Loucy (cell line): ENCODE results near the gene ZNF79.

Source experiments
- H2AFZ ChIP-seq: fragments of 200-600 bp; sonication (generic); 2 replicates; pipeline ENCODE4 v1.6.0; 2016; ENCODE audit warnings: antibody characterized with exemption, mild to moderate bottlenecking, low read length, moderate library complexity
- H3F3A ChIP-seq: fragments of 200-600 bp; 2 replicates; pipeline ENCODE4 v1.6.0; 2016; ENCODE audit warnings: antibody characterized with exemption, low read depth, mild to moderate bottlenecking
- H3K27me3 ChIP-seq: fragments of 200-600 bp; sonication (generic); 2 replicates; pipeline ENCODE4 v1.6.1; 2014; ENCODE audit warnings: low read length, mild to moderate bottlenecking; ENCODE audit not compliant: insufficient read depth, poor library complexity, severe bottlenecking
- H3K36me3 ChIP-seq: fragments of 200-600 bp; sonication (generic); 2 replicates; pipeline ENCODE4 v1.6.1; 2016; ENCODE audit warnings: low read length; ENCODE audit not compliant: insufficient read depth
- H3K4me1 ChIP-seq: fragments of 200-600 bp; sonication (generic); 2 replicates; pipeline ENCODE4 v1.5.1; 2014; ENCODE audit warnings: low read length, mild to moderate bottlenecking; ENCODE audit not compliant: insufficient read depth, poor library complexity, severe bottlenecking
- H3K4me2 ChIP-seq: fragments of 200-600 bp; sonication (generic); 2 replicates; pipeline ENCODE4 v1.6.0; 2014; ENCODE audit warnings: antibody characterized with exemption, low read length, low read depth, mild to moderate bottlenecking; ENCODE audit not compliant: poor library complexity, severe bottlenecking
- H3K4me3 ChIP-seq: fragments of 200-600 bp; sonication (generic); 2 replicates; pipeline ENCODE4 v1.5.1; 2014; ENCODE audit warnings: low read length, mild to moderate bottlenecking, mixed read lengths; ENCODE audit not compliant: poor library complexity, severe bottlenecking
- H3K79me2 ChIP-seq: fragments of 200-600 bp; sonication (generic); 2 replicates; pipeline ENCODE4 v1.6.1; 2014; ENCODE audit warnings: low read length; ENCODE audit not compliant: insufficient read depth
- H3K9ac ChIP-seq: fragments of 200-600 bp; sonication (generic); 2 replicates; pipeline ENCODE4 v1.6.0; 2014; ENCODE audit warnings: mild to moderate bottlenecking, low read depth, low read length, moderate library complexity; ENCODE audit not compliant: poor library complexity, severe bottlenecking
- H3K9me2 ChIP-seq: fragments of 200-600 bp; sonication (generic); replicated peaks from 2 replicates; pipeline ENCODE4 v1.6.1; 2016; ENCODE audit warnings: low read depth, low read length, mixed read lengths
- H3K9me3 ChIP-seq: fragments of 200-600 bp; sonication (generic); 2 replicates; pipeline ENCODE4 v1.6.1; 2014; ENCODE audit warnings: mild to moderate bottlenecking, antibody characterized with exemption, low read length, low read depth; ENCODE audit not compliant: insufficient read depth
- H4K20me1 ChIP-seq: fragments of 200-600 bp; sonication (generic); 2 replicates; pipeline ENCODE4 v1.6.0; 2014; ENCODE audit warnings: antibody characterized with exemption, low read length, mild to moderate bottlenecking; ENCODE audit not compliant: insufficient read depth, poor library complexity, severe bottlenecking
- CTCF ChIP-seq: fragments of 200-600 bp; sonication (generic); conservative IDR thresholded peaks from 2 replicates; pipeline ENCODE4 v1.5.1; 2014; ENCODE audit warnings: mild to moderate bottlenecking, antibody characterized with exemption, low read length
- EZH2phosphoT487 ChIP-seq: fragments of 200-600 bp; IDR thresholded peaks from 2 replicates; pipeline ENCODE4 v1.6.1; 2018; ENCODE audit warnings: antibody characterized with exemption, mild to moderate bottlenecking, moderate library complexity, borderline replicate concordance

ZNF79 gene

GRCh38 chr9:127426756-127427155 lies 2.6 kb downstream of the ZNF79 start:
- no peaks in the 10 kb centered on the region for H3K9me2 ChIP-seq
- no peaks in the 10 kb centered on the region for H3K9me3 ChIP-seq
- H3K4me1 ChIP-seq, result peaks cover 21% of the 10 kb centered on the region
- peaks cover 49% of the 10 kb centered on the region for H3K79me2 ChIP-seq
- no peak overlapping the region for H3K4me3 ChIP-seq
- no peak for TF ChIP-seq CTCF
- TF ChIP-seq EZH2phosphoT487, result no peak
- H3K4me2 ChIP-seq, result peak overlapping the region; percentile 98
- H3K27me3 ChIP-seq, result no peaks in the 10 kb centered on the region
- H3K9ac ChIP-seq, result no peak overlapping the region
- H3K36me3 ChIP-seq, result peaks cover 6% of the 10 kb centered on the region; the same call in 1 of the 2 replicates
- H2AFZ ChIP-seq, result no peak overlapping the region
- H3F3A ChIP-seq, result no peaks in the 10 kb centered on the region
- peaks cover 8% of the 10 kb centered on the region for H4K20me1 ChIP-seq

- H3K9ac ChIP-seq, result no peak overlapping the region
- H3F3A ChIP-seq, result no peaks in the 10 kb centered on the region
- H3K36me3 ChIP-seq, result peaks cover 6% of the 10 kb centered on the region; the same call in 1 of the 2 replicates
- no peaks in the 10 kb centered on the region for H3K27me3 ChIP-seq
- H2AFZ ChIP-seq, result no peak overlapping the region
- peaks cover 11% of the 10 kb centered on the region for H3K4me1 ChIP-seq
- TF ChIP-seq CTCF (no peak), EZH2phosphoT487 (no peak)
- no peaks in the 10 kb centered on the region for H3K9me3 ChIP-seq
- H3K79me2 ChIP-seq, result peaks cover 39% of the 10 kb centered on the region
- peaks cover 8% of the 10 kb centered on the region for H4K20me1 ChIP-seq
- H3K9me2 ChIP-seq, result no peaks in the 10 kb centered on the region
- peak overlapping the region; percentile 98 for H3K4me2 ChIP-seq
- no peak overlapping the region for H3K4me3 ChIP-seq
These were observed 4.2 kb downstream of the ZNF79 start for GRCh38 chr9:127428348-127428747.

- no peaks in the 10 kb centered on the region for H3F3A ChIP-seq
- no peak overlapping the region for H2AFZ ChIP-seq
- H3K9me2 ChIP-seq, result no peaks in the 10 kb centered on the region
- H3K27me3 ChIP-seq, result no peaks in the 10 kb centered on the region
- peaks cover 10% of the 10 kb centered on the region for H3K4me1 ChIP-seq
- H3K9me3 ChIP-seq, result no peaks in the 10 kb centered on the region
- no peak for TF ChIP-seq CTCF
- TF ChIP-seq EZH2phosphoT487, result no peak
- H3K4me3 ChIP-seq, result no peak overlapping the region
- peaks cover 26% of the 10 kb centered on the region for H3K79me2 ChIP-seq
- peaks cover 23% of the 10 kb centered on the region; the same call in 1 of the 2 replicates for H3K36me3 ChIP-seq
- no peak overlapping the region for H3K9ac ChIP-seq
- no peak overlapping the region for H3K4me2 ChIP-seq
- H4K20me1 ChIP-seq, result peaks cover under 1% of the 10 kb centered on the region
These were observed 6.2 kb downstream of the ZNF79 start for GRCh38 chr9:127430415-127430814.
